HG03196 (cell line): ENCODE measurements around the gene TNFRSF8.

ENCODE experiments used
- ATAC-seq: cut with Tn5 transposase; IDR thresholded peaks from one replicate; pipeline ENCODE4 v1.9.1; 2021; ENCODE audit not compliant: unreplicated experiment

TNFRSF8 gene

DNA sequence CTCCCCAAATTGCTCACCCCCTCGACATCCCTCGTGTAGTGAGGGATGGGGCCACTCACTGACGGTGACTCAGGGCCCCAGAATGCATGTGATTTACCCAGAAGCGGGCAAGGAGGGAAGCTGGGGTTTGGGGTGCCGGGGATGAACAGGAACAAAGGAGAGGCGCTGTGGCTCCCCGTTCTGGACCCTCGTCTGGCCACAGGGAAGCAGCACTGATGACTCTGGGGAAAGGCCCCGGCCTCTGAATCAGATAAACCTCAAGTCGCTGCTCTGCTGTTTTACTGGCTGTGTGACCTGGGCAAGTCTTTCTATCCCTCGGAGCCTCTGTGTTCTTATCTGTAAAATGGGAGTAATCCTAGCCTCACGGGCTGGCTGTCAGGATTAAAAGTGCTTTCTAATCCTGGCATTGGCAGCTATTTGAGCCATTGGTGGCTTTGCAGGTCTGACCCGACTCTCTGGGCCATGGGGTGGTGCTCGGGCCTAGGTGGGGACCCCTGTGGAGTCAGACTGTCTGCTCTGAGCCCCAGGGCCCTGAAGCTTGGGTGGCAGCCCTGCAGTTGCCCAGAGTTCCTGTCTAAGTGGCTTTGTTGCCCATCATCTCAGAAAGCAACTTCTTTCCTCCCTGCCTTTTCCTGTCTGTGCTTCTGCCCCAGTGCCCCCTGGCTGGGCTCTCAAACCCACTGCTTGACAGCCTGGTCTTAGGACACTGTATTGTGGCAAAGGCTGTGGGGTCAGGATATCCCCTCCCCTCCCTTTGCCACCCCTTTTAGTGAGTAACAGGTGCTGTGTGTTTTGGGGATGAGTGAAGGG lies 109.1 kb downstream of the TNFRSF8 start:
- no peak for ATAC-seq

DNA sequence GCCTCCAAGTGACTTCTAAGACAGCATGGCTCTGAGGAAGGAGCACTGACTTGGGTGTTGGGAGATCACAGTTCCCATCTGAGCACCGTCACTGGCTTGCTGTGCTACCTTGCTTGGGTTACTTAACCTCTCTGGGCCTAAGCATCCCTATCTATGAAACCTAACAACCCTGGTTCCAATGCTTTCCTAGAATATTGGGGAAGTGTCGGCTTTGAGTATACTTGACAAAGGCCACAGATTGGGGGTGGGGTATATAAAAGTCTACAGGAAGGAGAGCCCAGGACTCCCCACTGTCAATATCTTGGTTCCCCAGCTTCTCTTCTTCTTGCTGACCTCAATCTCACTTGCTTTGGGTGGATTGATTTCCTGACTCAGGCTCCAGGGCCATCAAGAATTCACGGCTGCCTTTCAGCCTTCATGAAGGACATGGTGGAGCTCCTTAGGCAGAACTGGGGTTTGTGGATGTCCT lies 110.0 kb downstream of the TNFRSF8 start:
- ATAC-seq: no peak

DNA sequence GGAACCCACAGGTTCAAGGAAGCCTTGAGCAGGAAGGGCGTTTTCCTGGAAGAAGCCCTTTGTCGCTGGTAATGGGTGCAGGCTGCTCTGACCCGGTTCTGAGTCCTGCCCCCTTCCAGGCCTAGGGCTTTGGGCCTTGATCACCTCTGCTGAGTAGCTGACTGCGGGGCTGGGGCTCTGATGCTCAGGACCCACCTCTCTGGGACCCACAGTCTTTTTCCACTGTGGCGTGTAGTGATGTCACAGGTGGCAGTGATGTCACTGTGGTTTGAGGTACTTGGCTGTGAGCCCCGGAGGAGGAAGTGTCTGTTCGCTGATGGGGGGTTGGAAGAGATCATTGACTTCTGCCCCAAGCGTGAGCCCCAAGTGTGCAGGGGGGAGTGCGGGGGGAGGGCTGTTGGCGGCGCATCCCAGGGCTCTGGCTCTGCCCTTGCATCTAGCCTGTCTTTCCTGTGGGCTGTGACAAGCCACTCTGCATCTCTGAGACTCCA lies 110.6 kb downstream of the TNFRSF8 start:
- ATAC-seq: no peak

DNA sequence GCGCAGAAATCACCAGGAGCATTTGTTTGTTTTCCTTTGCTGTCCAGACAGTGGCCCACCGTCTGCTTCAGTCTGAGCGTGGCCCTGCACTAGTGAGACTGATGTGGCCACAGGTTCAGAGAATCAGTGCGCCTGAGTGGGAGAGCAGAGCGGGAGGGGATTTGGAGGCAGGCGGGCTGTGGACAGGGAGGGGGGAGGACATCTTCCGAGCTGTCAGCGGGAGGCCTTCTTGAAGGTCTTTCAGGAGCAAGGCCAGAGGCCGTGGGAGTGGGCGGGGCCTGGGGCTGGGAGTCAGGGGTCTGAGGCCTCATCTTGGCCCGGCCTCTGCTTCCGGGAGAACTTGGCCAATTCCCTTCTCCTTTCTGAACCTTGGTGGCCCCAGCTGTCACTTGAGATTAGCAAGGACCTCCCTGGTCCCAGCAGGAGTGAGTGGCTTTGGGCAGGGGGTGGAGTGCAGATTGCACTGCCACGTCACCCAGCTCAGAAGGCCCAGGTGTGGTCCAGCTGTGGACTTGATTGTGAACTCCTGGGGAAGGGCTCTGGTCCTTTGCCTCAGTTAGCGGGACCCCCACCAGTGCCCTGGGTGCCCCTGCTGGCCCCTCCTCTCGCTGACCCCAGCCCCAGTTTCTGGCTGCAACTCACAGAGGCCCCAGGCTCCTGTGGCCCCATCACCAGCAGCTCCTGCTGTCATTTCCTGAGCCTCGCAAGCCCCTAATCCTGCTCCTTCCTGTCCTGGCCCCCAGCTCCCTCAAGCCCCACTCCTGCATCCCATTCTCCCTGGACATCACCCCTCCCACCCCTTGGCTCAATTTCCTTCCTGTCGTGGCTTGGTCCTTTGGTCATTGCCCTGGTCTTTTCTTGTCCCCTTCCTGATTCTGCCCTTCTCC lies 112.1 kb downstream of the TNFRSF8 start:
- no peak for ATAC-seq

DNA sequence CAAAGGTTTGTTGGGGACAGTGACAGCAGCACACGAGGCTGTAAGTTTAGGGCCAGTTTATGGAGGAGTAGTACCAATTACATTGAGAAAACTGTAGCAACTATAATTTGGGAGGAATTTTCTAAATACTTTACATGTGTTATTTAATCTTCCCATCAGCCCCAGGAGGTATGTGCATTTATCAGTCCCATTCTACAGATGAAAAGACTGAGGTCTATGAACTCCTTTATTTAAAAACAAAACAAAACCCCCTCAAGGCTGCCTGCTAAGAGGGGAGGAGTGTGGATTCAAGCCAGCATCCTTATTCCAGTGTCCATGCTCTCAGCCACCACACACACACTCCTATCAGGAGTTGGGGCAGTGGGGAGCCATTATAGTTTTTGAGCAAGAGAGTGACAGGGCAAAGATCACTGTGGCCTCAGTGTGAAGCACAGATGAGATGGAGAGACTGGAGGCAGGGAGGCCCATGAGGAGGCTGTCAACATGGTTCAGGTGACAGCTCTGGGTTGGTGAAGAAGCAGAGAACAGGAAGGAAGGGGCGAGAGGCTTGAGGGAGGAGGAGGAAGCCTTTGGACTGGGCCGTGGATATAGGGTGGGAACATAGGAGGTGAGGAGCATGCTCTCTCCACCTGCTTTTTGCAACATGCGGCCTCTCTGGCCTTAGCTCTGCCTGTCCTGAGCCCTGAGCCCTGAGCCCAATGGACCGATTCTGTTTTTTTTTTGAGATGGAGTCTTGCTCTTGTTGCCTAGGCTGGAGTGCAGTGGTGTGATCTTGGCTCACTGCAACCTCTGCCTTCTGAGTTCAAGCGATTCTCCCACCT lies 113.4 kb downstream of the TNFRSF8 start:
- ATAC-seq: no peak

DNA sequence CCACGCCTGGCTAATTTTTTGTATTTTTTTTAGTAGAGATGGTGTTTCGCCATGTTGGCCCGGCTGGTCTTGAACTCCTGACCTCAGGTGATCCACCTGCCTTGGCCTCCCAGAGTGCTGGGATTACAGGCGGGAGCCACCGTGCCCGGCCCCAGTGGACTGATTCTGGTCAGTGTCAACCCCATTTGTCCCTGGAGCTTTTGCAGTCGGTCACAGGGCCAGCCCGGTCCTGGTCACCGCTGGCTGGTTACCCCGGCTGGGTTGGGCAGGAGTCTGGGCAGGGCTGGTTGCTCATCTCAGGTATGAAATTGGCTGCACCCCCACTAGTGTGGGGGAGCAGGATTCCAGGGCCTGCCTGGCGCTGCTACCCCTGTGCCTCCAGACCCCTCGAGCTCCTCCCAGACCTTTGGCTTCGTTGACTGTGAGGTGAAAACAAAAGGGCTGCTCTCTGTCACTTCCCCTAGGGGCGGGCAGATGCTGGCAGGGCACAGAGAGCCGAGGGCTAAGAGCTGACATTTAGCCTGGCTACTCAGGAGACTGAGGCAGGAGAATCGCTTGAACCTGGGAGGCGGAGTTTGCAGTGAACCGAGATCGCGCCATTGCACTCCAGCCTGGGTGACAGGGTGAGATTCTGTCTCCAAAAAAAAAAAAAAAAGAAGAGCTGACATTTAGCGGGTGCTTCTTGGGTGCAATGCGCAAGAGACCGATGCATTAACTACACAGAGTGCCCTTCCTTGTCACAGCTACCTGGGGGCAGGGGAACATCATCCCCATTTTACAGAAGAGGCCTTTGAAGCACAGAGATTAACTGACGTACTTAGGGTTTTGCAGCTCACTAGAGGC lies 114.3 kb downstream of the TNFRSF8 start:
- ATAC-seq: no peak

DNA sequence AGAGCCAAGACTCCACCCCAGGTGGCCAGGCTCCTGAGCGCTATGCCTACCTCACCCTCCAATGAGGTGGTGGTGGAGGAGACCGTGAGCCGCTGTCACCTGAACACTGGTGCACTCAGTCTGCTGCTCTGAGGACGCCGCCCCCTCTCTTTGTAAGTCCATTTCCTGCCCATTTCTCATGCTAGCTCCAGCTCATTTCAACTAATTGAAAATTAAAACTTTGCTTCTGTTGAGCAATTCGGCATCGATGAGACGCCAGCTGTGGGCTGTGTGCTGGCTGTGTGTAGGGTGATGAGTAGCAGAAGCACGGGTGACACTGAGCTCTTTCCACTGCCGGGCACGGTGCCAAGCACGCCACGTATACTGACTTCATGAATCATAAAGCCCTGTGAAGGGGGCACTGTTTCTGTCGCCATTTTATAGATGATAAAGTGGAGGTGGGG lies 114.9 kb downstream of the TNFRSF8 start:
- ATAC-seq: no peak

DNA sequence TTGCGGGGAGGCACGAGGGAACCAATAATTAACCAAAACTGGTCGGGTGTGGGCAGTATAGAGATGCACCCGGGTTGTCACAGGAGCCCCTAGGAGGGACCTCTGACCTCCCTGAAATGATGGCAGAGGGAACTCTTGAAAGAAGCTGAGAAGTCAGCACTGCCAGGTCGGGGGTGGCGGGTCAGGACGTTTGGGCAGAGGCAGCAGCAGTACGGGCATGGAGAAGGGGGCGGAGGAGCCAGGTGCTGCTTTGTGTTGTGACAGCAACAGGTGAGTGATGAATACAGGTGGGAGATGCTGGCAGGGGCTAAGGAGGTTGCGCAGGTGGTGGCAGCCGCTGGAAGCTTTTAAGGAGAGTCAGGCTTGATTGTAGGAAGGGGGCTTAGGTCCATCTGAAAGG lies 115.4 kb downstream of the TNFRSF8 start:
- ATAC-seq: no peak

DNA sequence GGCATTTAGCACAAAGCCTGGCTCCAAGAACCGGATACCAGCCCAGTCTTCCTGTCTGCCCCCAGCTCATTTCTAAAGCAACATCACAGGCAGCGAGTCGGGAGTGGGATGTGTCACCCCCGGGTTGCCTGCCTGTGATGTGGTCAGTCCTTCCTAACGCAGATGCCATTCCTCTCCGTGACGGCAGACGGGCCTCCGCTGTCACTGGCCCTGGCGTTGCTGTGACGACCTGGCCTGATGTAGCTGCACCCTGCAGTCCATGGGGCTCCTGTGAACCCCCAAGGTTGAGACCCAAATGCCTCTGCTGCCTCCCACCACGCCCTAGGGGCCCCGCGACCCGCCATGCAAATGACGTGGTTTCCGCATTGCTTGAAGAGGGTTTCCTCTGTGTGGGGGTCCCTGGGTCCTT lies 116.0 kb downstream of the TNFRSF8 start:
- no peak for ATAC-seq

DNA sequence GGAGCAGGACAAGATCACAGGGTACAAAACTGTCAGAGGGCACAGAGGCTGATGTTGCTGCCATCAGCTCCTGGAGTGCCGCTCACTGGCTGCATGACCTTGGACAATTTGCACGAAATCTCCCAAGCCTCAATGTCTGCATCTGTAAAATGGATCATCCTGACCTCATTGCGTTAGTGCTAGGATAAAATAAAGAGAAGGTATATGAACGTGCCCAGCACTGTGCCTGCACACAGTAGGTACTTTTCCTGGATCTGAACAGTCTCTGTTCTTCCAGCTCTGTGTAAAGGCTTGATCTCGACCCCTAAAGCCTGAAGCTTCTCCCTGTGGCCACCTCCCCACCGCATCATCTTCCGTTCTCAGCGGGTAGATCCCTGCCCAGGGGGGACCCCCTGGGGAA lies 116.6 kb downstream of the TNFRSF8 start:
- no peak for ATAC-seq

DNA sequence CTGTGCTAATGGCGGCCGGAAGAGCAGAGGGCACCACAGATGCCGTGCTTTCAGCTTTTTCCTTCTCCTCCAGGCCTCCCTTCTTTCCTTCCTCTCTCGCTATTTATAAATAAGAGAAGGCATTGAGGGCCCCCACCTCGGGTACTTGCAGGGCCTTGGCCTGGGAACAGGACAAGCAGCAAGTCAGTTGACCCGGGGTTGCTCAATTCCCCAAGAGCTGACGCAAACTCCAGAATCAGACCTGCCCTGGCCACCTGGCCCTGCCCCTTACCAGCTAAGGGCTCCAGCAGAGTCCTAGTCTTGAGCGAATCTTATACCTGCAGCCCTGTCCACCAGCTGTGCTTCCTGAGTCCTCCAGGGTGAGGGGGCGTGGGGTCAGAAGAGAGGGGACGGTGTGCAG lies 117.2 kb downstream of the TNFRSF8 start:
- ATAC-seq: no peak

DNA sequence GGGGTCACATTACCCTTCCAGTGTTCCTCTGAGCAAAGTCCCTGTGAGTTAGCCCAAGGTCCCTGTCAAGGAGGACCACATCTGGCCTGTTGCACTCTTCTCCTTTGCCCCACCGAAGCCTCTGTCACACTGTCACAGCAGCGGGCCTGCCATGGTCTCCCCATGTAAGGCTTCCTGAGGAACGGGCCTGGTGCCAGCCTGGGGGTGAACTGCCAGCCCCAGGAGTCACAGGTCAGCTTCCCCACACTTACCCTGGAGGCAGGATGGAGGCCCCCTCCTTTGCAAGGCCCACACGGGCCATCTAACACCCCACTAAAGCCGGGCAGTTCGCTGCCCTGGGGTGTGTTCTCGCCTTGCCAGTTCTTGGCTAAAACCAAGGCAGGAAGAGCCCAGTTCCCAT lies 117.8 kb downstream of the TNFRSF8 start:
- no peak for ATAC-seq

DNA sequence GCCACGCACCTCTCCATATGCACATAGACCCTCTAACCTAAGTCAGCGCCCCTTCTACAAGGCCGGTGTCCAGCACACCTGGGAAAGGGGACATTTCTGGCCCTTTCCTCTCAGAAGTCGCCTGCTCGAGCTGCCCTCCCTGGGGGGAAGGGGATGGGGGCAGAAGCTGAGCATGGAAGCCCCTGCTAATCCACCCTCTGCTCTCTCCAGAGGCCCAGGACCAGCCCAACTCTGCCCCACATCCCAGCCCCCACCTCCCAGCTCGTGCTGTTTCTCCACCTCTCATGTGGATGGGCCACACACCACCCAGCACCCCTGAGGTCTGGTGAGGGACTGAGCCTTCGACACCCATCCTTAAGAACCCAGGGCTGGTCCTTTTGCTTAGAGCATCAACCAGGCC lies 118.5 kb downstream of the TNFRSF8 start:
- no peak for ATAC-seq

DNA sequence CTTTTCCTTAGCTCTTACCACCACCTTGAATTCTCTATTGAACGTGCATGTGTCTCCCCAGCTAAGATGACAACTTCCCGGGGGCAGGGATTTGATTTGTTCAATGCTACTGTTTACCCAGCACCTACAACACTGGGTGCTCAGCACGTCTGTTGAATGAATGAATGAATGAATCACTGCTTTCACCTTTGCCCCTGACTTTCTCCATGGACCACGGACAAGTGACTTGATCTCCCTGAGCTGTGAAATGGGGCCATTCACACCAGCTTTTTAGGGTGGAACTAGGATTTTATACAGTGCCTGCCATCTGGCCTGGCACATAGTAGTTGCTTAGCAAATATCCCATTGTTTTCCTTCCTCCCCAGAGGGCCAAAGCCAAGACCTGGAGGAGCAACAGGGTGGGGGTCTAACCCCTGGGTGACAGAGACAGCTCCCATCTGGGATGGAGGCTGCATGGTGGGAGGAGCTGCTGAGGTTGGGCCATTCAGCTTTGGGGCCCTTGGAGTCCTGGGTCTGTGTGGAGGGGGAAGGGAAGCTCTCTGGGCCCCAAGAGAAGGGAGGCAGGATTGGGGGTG lies 119.4 kb downstream of the TNFRSF8 start:
- no peak for ATAC-seq

DNA sequence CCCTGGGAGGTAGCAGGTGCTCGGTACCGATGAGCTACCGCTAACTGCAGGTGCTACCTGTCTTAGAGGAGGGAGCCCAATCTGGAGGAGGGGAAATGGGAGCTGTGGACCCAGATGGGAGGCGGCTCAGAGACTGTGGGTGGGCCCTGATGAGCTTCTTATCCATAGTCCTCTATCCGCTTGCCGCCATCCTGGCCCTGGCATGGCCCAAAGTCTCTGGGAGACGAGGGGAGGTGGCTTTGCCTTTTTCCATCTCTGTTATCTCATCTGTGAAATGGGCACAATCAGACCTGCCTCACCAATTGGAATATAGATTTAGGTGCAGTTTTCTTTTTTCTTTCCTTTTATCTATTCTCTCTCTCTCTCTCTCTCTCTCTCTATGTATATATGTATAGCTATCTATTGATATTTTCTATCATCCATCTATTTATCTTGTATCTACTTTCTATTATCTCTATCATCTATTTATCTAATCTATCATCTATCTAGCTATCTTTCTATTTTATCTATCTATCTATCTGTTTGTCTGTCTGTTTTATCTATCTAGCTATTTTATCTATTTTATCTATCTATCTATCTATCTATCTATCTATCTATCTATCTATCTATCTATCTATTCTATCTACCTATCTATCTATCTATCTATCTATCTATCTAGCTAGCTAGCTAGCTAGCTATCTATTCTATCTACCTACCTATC lies 120.1 kb downstream of the TNFRSF8 start:
- ATAC-seq: no peak

DNA sequence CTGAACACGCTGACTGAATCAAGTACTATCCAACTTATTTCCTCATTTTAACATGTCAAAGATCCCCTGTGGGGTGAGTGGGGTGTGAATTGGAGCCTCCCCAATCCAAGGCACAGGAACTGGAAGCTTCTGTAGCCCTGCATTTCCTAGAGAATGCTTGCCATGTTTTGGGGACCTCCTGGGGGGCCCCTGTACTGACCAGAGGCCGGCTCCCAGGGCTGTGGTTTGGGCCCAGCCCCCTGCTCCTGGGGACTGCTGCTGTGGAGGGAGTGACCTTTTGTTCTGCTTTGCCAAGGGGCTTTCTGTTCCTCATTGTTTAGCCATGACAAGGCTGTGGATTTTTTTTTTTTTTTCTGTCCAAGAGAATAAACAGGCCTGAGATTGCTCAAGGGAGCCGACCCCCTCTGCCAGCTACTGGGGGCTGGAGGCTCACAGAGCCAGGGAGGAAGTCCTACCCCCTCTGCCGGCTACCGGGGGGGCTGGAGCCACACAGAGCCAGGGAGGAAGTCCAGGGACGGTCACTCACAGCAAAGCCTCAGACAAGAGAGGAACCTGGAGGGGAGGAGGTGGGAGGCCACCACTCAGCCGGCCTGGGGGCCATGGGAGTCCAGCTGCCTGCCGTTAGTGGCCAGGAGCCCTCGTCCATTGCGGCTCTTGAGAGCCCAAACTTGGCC lies 121.0 kb downstream of the TNFRSF8 start:
- no peak for ATAC-seq

DNA sequence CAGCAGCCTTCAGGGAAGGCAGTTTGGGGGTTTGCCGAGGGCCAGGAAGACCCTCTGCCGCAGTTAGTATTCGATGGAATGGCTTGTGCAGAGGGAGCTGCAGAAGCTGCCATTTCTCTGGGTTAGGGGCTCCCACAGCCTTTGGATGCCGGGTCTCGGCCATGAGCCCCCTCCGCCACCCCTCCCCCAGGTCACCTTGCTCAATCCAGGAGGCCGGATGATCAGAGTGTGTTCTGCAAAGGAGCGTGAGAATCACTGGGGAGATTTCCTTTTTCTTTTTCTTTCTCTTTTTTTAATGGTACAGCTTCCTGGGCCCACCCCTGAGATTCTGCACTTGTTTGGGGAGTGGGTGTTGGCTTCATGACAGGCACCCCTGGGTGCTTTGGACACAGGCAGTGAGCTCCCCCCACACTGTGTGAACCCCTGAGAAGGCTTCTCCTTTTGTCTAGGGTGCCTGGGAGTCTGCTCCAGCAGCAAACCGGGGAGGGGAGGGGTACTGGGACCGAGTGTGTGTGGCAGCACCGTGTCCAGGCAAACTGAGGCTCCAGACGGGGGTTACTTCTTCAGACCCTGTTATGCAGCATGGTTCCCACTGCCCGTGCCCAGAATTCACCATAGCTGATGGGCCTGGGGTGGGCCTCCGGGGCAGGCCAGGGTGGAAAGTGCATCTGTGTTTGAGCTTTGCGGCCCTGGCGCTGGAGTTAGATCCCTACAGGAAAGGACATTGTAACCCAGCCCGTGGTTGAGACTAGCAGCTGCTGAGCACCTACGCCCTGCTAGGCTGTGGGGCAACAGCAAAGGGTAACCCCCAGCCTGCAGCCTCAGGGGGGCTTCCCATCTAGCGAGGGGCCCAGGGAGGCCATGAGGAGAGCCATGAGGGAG lies 122.2 kb downstream of the TNFRSF8 start:
- no peak for ATAC-seq
